NCI-H2029 (cell line): ENCODE results near the gene PCDHGA11.
"Not testable (repeated sequence)": the region's sequence is repeated elsewhere in the genome, so short reads cannot be mapped to it uniquely, and the experiment has no call there.

Experiments used
- DNase-seq: peaks from one replicate; lab custom pipeline; 2025; lab: John Stamatoyannopoulos, UW

Gene PCDHGA11

DNA sequence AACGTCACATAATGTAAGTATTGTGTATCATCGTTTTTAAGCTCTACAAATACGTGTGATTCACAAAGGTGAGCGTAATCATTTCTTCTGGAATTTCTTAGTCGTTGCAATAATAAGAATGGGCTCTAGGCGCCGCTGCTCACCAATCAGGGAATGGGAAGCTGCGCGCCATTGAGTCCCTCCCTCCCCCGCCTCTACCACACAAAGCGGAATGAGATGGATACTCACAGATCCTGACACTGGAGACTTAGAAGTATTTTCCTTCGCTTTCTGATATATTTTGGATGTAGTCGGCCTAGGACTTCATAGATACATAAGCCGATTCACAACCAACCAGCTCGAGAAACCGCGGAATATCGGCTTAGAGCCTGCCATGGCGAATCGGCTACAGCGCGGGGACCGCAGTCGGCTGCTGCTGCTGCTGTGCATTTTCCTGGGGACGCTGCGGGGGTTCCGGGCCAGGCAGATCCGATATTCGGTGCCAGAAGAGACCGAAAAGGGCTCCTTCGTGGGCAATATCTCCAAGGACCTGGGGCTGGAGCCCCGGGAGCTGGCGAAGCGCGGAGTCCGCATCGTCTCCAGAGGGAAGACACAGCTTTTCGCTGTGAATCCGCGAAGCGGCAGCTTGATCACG, at the start of gene PCDHGA11:
TSS of gene PCDHGA11 (plus strand) at position 197 of the 634 bp plus-strand sequence. CDS start at position 374, 177 bp downstream.
- DNase-seq = no peak

DNA sequence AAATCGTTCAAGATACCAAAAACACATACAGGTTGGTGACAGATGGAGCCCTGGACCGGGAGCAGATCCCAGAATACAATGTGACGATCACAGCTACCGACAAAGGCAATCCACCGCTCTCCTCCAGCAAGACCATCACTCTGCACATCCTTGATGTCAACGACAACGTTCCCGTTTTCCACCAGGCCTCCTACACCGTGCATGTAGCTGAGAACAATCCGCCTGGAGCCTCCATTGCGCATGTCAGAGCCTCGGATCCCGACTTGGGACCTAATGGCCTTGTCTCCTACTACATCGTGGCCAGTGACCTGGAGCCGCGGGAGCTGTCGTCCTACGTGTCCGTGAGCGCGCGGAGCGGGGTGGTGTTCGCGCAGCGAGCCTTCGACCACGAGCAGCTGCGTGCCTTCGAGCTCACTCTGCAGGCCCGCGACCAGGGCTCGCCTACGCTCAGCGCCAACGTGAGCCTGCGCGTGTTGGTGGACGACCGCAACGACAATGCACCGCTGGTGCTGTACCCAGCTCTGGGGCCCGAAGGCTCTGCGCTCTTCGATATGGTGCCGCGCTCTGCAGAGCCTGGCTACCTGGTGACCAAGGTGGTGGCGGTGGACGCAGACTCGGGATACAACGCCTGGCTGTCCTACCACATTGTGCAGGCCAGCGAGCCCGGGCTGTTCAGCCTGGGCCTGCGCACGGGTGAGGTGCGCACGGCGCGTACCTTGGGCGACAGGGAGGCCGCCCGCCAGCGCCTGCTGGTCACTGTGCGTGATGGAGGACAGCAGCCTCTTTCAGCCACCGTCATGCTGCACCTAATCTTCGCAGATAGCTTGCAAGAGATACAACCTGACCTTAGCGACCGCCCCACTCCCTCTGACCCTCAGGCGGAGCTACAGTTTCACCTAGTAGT, 49.0 kb upstream of the PCDHGA11 start:
- no peak for DNase-seq

DNA sequence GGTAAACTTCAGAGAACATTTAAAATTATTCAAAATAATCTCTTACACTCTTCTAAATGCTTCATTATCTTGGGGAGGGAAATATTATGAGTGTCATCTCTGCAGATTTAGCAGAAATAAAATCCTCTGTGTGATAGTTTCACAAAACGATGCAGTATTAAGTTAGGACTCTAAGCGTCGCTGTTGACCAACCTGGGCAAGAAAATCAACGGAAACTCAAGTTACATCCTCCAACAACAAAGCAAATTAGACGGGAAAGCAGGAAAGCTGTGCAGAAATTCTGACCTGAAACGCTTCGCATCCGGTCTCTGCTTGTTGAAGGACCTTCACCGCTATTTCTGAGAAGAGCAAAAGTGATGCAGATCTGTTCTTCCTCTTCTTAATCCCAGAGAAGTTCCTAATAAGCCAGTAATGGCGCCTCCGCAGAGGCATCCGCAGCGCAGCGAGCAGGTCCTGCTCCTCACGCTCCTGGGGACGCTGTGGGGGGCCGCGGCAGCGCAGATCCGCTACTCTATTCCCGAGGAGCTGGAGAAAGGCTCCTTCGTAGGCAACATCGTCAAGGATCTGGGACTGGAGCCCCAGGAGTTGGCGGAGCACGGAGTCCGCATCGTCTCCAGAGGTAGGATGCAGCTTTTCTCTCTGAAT, 47.1 kb upstream of the PCDHGA11 start, which contains the start of gene PCDHGA6:
TSS of gene PCDHGA6 (plus strand) at position 219 of the 645 bp plus-strand sequence. CDS start at position 412, 193 bp downstream.
- DNase-seq = no peak

DNA sequence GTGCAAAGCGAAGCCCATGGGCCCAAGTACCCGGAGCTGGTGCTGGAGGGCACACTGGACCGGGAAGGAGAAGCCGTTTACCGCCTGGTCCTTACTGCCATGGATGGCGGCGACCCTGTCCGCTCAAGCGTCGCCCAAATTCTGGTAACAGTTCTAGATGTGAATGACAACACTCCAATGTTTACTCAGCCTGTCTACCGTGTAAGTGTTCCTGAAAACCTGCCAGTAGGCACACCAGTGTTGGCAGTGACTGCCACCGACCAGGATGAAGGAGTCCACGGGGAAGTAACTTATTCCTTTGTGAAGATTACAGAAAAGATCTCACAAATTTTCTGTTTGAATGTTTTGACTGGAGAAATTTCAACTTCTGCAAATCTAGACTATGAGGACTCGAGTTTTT, 46.2 kb upstream of the PCDHGA11 start:
- DNase-seq = no peak

DNA sequence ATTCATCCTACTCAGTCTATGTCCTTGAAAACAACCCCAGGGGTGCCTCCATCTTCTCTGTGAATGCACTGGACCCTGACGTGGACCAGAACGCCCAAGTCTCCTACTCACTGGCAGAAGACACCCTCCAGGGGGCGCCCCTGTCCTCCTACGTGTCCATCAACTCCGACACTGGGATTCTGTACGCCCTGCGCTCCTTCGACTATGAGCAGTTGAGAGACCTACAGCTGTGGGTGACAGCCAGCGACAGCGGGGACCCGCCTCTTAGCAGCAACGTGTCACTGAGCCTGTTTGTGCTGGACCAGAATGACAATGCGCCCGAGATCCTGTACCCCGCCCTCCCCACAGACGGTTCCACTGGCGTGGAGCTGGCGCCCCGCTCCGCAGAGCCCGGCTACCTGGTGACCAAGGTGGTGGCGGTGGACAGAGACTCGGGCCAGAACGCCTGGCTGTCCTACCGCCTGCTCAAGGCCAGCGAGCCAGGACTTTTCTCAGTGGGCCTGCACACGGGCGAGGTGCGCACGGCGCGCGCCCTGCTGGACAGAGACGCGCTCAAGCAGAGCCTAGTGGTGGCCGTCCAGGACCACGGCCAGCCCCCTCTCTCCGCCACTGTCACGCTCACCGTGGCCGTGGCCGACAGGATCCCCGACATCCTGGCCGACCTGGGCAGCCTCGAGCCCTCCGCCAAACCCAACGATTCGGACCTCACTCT, 45.3 kb upstream of the PCDHGA11 start:
- not testable (repeated sequence) for DNase-seq

DNA sequence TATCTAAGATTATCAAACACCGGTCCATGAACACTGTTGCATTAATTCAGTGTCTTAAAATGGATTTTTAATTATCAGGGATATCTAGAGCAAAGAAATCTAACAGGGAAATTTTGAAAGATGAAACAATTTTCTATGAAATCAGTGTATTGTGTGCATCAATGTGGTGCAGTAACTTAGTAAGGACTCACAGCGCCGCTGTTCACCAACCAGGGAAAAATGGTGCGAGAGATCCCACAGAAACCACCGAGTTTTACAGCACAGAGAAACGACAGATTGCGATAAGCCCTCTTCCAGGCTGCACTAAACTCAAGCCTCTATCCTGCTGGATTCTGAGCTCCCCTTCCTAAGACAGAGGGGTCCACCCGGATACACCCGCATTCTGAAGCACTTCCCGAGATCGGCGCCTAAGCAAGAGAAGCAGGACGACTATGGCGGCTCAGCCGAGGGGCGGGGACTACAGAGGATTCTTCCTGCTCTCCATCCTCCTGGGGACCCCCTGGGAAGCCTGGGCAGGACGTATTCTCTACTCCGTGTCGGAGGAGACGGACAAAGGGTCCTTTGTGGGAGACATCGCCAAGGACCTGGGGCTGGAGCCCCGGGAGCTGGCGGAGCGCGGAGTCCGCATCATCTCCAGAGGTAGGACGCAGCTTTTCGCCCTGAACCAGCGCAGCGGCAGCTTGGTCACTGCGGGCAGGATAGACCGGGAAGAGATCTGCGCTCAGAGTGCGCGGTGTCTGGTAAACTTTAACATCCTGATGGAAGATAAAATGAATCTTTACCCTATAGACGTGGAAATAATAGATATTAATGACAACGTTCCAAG, 38.2 kb upstream of the PCDHGA11 start, which contains the start of gene PCDHGA7:
TSS of gene PCDHGA7 (plus strand) at position 274 of the 826 bp plus-strand sequence. CDS start at position 432, 158 bp downstream.
- no peak for DNase-seq

DNA sequence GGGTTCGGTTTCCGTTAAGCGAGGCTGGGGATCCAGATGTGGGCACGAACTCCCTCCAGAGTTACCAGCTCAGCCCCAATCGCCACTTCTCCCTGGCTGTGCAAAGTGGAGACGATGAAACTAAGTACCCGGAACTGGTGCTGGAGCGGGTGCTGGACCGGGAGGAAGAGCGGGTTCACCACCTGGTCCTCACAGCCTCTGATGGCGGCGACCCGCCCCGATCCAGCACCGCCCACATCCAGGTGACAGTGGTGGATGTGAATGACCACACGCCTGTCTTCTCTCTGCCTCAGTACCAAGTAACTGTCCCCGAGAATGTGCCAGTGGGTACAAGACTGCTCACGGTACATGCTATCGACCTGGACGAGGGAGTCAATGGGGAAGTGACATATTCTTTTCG, 37.5 kb upstream of the PCDHGA11 start:
- DNase-seq = no peak

DNA sequence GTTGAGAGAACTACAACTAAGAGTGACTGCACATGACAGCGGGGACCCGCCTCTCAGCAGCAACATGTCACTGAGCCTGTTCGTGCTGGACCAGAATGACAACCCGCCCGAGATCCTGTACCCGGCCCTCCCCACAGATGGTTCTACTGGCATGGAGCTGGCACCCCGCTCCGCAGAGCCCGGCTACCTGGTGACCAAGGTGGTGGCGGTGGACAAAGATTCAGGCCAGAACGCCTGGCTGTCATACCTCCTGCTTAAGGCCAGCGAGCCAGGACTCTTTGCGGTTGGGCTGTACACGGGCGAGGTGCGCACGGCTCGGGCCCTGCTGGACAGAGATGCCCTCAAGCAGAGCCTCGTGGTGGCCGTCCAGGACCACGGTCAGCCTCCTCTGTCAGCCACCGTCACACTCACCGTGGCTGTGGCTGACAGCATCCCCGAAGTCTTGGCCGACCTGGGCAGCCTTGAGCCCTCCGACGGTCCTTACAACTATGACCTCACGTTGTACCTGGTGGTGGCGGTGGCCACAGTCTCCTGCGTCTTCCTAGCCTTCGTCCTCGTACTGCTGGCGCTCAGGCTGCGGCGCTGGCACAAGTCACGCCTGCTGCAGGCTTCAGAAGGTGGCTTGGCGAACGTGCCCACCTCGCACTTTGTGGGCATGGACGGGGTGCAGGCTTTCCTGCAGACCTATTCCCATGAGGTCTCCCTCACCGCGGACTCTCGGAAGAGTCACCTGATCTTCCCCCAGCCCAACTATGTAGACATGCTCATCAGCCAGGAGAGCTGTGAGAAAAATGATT, 36.2 kb upstream of the PCDHGA11 start:
- DNase-seq = no peak

DNA sequence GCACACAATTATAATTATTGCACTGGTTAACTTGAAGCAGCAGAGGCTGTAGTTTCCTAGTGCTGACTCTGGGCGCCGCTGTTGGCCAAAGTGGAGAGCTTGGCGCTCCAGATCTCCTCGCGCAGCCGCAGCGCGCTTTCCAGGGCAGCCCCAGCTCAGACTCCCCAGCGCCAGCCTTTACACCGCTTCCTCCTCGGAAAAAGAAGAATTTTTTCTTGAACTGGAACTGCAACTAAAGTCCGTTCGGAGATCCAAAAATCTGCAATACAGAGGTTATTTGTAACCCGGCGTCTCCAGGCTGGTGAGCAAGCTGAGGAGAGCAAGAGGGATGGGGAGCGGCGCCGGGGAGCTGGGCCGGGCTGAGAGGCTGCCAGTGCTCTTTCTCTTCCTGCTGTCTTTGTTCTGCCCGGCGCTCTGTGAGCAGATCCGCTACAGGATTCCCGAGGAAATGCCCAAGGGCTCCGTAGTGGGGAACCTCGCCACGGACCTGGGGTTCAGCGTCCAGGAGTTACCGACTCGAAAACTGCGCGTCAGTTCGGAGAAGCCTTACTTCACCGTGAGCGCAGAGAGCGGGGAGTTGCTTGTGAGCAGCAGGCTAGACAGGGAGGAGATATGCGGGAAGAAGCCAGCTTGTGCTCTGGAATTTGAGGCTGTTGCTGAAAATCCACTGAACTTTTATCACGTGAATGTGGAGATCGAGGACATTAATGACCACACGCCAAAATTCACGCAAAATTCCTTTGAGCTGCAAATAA, 33.1 kb upstream of the PCDHGA11 start, which contains the start of gene PCDHGB4:
TSS of gene PCDHGB4 (plus strand) at position 142 of the 755 bp plus-strand sequence. CDS start at position 329, 187 bp downstream.
- DNase-seq = not testable (repeated sequence)

DNA sequence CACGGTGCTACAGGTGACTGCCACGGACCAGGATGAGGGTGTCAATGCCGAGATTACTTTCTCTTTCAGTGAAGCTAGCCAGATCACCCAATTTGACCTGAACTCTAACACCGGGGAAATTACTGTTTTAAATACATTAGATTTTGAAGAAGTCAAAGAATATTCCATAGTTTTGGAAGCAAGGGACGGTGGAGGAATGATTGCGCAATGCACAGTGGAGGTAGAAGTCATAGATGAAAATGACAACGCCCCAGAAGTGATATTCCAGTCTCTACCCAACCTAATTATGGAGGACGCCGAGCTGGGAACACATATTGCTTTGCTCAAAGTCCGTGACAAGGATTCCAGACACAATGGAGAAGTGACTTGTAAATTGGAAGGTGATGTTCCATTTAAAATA, 32.2 kb upstream of the PCDHGA11 start:
- DNase-seq = no peak

DNA sequence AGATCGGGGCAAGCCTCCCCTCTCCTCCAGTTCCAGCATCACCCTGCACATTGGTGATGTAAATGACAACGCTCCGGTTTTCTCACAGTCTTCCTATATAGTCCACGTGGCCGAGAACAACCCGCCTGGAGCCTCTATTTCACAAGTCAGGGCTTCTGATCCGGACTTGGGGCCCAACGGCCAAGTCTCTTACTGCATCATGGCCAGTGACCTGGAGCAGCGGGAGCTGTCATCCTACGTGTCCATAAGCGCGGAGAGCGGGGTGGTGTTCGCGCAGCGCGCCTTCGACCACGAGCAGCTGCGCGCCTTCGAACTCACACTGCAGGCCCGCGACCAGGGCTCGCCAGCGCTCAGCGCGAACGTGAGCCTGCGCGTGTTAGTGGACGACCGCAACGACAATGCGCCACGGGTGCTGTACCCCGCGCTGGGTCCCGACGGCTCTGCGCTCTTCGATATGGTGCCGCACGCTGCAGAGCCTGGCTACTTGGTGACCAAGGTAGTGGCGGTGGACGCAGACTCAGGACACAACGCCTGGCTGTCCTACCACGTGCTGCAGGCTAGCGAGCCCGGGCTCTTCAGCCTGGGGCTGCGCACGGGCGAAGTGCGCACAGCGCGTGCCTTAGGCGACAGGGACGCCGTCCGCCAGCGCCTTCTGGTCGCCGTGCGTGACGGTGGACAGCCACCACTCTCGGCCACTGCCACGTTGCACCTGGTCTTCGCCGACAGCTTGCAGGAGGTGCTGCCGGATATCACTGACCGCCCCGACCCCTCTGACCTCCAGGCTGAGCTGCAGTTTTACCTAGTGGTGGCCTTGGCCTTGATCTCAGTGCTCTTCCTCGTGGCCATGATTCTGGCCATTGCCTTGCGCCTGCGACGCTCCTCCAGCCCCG, 31.5 kb upstream of the PCDHGA11 start:
- DNase-seq = no peak

DNA sequence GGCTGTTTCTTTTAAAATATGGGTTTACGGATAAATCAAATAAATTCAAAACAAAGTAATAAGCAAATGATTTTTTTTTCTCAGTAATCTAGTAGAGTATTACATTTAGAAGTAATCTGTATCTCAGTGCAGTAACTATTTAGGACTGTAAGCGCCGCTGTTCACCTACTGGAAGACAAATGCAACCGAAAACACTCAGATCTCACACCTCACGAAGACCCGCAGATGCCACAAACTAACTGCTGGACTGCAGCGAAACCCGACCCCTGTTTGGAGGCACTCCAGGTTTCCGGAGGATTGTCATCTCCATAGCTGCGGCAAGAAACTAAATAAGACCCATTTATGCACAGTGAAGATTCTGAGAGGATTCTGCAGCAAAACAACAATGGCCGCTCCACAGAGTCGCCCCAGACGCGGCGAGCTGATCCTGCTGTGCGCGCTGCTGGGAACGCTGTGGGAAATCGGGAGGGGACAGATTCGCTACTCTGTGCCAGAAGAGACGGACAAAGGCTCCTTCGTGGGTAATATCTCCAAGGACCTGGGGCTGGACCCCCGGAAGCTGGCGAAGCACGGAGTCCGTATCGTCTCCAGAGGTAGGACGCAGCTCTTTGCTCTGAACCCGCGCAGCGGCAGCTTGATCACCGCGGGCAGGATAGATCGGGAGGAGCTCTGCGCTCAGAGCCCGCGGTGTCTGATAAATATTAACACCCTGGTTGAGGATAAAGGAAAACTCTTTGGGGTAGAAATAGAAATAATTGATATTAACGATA, 28.2 kb upstream of the PCDHGA11 start, which contains the start of gene PCDHGA8:
TSS of gene PCDHGA8 (plus strand) at position 205 of the 770 bp plus-strand sequence. CDS start at position 386, 181 bp downstream.
- no peak for DNase-seq

DNA sequence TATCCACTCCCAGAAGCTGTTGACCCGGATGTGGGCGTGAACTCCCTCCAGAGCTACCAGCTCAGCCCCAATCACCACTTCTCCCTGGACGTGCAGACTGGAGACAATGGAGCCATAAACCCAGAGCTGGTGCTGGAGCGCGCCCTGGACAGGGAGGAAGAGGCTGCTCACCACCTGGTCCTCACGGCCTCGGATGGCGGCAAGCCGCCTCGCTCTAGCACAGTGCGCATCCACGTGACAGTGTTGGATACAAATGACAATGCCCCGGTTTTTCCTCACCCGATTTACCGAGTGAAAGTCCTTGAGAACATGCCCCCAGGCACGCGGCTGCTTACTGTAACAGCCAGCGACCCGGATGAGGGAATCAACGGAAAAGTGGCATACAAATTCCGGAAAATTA, 27.6 kb upstream of the PCDHGA11 start:
- no peak for DNase-seq

DNA sequence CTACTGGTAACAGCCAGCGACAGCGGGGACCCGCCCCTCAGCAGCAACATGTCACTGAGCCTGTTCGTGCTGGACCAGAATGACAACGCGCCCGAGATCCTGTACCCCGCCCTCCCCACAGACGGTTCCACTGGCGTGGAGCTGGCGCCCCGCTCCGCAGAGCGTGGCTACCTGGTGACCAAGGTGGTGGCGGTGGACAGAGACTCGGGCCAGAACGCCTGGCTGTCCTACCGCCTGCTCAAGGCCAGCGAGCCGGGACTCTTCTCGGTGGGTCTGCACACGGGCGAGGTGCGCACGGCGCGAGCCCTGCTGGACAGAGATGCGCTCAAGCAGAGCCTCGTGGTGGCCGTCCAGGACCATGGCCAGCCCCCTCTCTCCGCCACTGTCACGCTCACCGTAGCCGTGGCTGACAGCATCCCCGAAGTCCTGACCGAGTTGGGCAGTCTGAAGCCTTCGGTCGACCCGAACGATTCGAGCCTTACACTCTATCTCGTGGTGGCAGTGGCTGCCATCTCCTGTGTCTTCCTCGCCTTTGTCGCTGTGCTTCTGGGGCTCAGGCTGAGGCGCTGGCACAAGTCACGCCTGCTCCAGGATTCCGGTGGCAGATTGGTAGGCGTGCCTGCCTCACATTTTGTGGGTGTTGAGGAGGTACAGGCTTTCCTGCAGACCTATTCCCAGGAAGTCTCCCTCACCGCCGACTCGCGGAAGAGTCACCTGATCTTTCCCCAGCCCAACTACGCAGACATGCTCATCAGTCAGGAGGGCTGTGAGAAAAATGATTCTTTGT, 26.3 kb upstream of the PCDHGA11 start:
- DNase-seq = not testable (repeated sequence)

DNA sequence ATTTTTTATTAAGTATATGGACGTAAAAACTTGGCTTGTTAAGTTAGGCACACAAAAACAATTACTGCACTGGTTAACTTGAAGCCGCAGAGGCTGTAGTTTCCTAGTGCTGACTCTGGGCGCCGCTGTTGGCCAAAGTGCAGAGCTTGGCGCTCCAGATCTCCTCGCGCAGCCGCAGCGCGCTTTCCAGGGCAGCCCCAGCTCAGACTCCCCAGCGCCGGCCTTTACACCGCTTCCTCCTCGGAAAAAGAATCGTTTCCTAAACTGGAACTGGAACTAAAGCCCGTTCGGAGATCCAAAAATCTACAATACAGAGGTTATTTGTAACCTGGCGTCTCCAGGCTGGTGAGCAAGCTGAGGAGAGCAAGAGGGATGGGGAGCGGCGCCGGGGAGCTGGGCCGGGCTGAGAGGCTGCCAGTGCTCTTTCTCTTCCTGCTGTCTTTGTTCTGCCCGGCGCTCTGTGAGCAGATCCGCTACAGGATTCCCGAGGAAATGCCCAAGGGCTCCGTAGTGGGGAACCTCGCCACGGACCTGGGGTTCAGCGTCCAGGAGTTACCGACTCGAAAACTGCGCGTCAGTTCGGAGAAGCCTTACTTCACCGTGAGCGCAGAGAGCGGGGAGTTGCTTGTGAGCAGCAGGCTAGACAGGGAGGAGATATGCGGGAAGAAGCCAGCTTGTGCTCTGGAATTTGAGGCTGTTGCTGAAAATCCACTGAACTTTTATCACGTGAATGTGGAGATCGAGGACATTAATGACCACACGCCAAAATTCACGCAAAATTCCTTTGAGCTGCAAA, 22.9 kb upstream of the PCDHGA11 start, which contains the start of gene PCDHGB5:
TSS of gene PCDHGB5 (plus strand) at position 192 of the 796 bp plus-strand sequence. CDS start at position 373, 181 bp downstream.
- DNase-seq = not testable (repeated sequence)
